ENCODE measurements around the gene OR11L1.

Gene OR11L1

GRCh38 chr1:247841796-247842195 is at the start of gene OR11L1:
Gene OR11L1, minus strand, starts transcription at chr1:247841896. Its CDS starts 0 bp downstream, at chr1:247841896.
- FAIRE-seq: peak; percentile 61
- DNase-seq (ENCODE audit: insufficient read length, low spot score): no peak
- TF ChIP-seq CTCF (IDR thresholded peaks at IDR 0.05; ENCODE audit: insufficient read depth, missing control alignments): no peak

GRCh38 chr1:247884797-247885413 is 43.2 kb upstream of the OR11L1 start:
- DNase-seq (ENCODE audit: insufficient read length, low spot score) (no peak), FAIRE-seq (no peak)
- TF ChIP-seq CTCF (IDR thresholded peaks at IDR 0.05; ENCODE audit: insufficient read depth, missing control alignments): no peak

GRCh38 chr1:247883346-247883745 is 41.6 kb upstream of the OR11L1 start:
- DNase-seq (ENCODE audit: insufficient read length, low spot score) (no peak), FAIRE-seq (no peak)
- TF ChIP-seq CTCF (IDR thresholded peaks at IDR 0.05; ENCODE audit: insufficient read depth, missing control alignments): no peak

- TF ChIP-seq CTCF (IDR thresholded peaks at IDR 0.05; ENCODE audit: insufficient read depth, missing control alignments): no peak
- DNase-seq (ENCODE audit: insufficient read length, low spot score) (peak; percentile 91), FAIRE-seq (peak; percentile 98)
Observed at GRCh38 chr1:247865416-247865815, 23.7 kb upstream of the OR11L1 start.

GRCh38 chr1:247864644-247865043 is 22.9 kb upstream of the OR11L1 start:
- no peak for TF ChIP-seq CTCF (IDR thresholded peaks at IDR 0.05; ENCODE audit: insufficient read depth, missing control alignments)

GRCh38 chr1:247862756-247863155 is 21.1 kb upstream of the OR11L1 start:
- no peak for TF ChIP-seq CTCF (IDR thresholded peaks at IDR 0.05; ENCODE audit: insufficient read depth, missing control alignments)
- no peak for FAIRE-seq
- DNase-seq (ENCODE audit: insufficient read length, low spot score): no peak

More at GRCh38 chr1:247864644-247865043, 22.9 kb upstream of the OR11L1 start:
- no peak for DNase-seq (ENCODE audit: insufficient read length, low spot score)
- no peak for FAIRE-seq

GRCh38 chr1:247857985-247858619 is 16.4 kb upstream of the OR11L1 start:
- peak; percentile 72 for FAIRE-seq
- DNase-seq (ENCODE audit: insufficient read length, low spot score): no peak
- TF ChIP-seq CTCF (IDR thresholded peaks at IDR 0.05; ENCODE audit: insufficient read depth, missing control alignments): no peak
